ENCODE measurements around the gene FGFR2.
"Not testable (repeated sequence)": the region's sequence is repeated elsewhere in the genome, so short reads cannot be mapped to it uniquely, and the experiment has no call there.

Gene FGFR2

GRCh38 chr10:121526801-121527221 is 71.4 kb downstream of the FGFR2 start:
- no peak for DNase-seq
- no peaks in the 10 kb centered on the region for H3K4me1 ChIP-seq (ENCODE audit: control insufficient read depth, insufficient read depth, low read length, poor library complexity, severe bottlenecking)
- H3K27me3 ChIP-seq (replicated peaks; ENCODE audit: control insufficient read depth, insufficient read depth, low read length, poor library complexity, severe bottlenecking): no peaks in the 10 kb centered on the region
- no peak overlapping the region for H3K4me3 ChIP-seq (ENCODE audit: insufficient read depth, low read depth, low read length, poor library complexity, severe bottlenecking)
- no peak overlapping the region for H3K27ac ChIP-seq (ENCODE audit: insufficient read depth, low read length, poor library complexity, severe bottlenecking)
- H3K9me3 ChIP-seq (ENCODE audit: control insufficient read depth, low read length): no peaks in the 10 kb centered on the region
- H3K36me3 ChIP-seq (ENCODE audit: control insufficient read depth, insufficient read depth, low read length): no peaks in the 10 kb centered on the region

GRCh38 chr10:121526135-121526790 is 72.0 kb downstream of the FGFR2 start:
- Histone ChIP-seq H3K27me3 (replicated peaks; ENCODE audit: control insufficient read depth, insufficient read depth, low read length, poor library complexity, severe bottlenecking) (no peaks in the 10 kb centered on the region), H3K4me3 (ENCODE audit: insufficient read depth, low read depth, low read length, poor library complexity, severe bottlenecking) (no peak overlapping the region), H3K36me3 (ENCODE audit: control insufficient read depth, insufficient read depth, low read length) (no peaks in the 10 kb centered on the region), H3K9me3 (ENCODE audit: control insufficient read depth, low read length) (no peaks in the 10 kb centered on the region), H3K27ac (ENCODE audit: insufficient read depth, low read length, poor library complexity, severe bottlenecking) (no peak overlapping the region), H3K4me1 (ENCODE audit: control insufficient read depth, insufficient read depth, low read length, poor library complexity, severe bottlenecking) (no peaks in the 10 kb centered on the region)
- no peak for DNase-seq

- Histone ChIP-seq H3K36me3 (ENCODE audit: control insufficient read depth, insufficient read depth, low read length) (no peaks in the 10 kb centered on the region), H3K4me1 (ENCODE audit: control insufficient read depth, insufficient read depth, low read length, poor library complexity, severe bottlenecking) (no peaks in the 10 kb centered on the region), H3K27me3 (replicated peaks; ENCODE audit: control insufficient read depth, insufficient read depth, low read length, poor library complexity, severe bottlenecking) (no peaks in the 10 kb centered on the region), H3K27ac (ENCODE audit: insufficient read depth, low read length, poor library complexity, severe bottlenecking) (no peak overlapping the region), H3K9me3 (ENCODE audit: control insufficient read depth, low read length) (no peaks in the 10 kb centered on the region), H3K4me3 (ENCODE audit: insufficient read depth, low read depth, low read length, poor library complexity, severe bottlenecking) (no peak overlapping the region)
- DNase-seq: no peak
These were observed 72.8 kb downstream of the FGFR2 start for GRCh38 chr10:121525251-121526134.

- no peak for DNase-seq
- no peaks in the 10 kb centered on the region for H3K27me3 ChIP-seq (replicated peaks; ENCODE audit: control insufficient read depth, insufficient read depth, low read length, poor library complexity, severe bottlenecking)
- no peak overlapping the region for H3K4me3 ChIP-seq (ENCODE audit: insufficient read depth, low read depth, low read length, poor library complexity, severe bottlenecking)
- H3K36me3 ChIP-seq (ENCODE audit: control insufficient read depth, insufficient read depth, low read length): no peaks in the 10 kb centered on the region
- H3K9me3 ChIP-seq (ENCODE audit: control insufficient read depth, low read length): no peaks in the 10 kb centered on the region
- H3K27ac ChIP-seq (ENCODE audit: insufficient read depth, low read length, poor library complexity, severe bottlenecking): no peak overlapping the region
- no peaks in the 10 kb centered on the region for H3K4me1 ChIP-seq (ENCODE audit: control insufficient read depth, insufficient read depth, low read length, poor library complexity, severe bottlenecking)
These were observed 74.0 kb downstream of the FGFR2 start for GRCh38 chr10:121524157-121524817.

GRCh38 chr10:121522831-121523230 is 75.4 kb downstream of the FGFR2 start:
- no peaks in the 10 kb centered on the region for H3K9me3 ChIP-seq (ENCODE audit: control insufficient read depth, low read length)
- H3K4me3 ChIP-seq (ENCODE audit: insufficient read depth, low read depth, low read length, poor library complexity, severe bottlenecking): no peak overlapping the region
- H3K4me1 ChIP-seq (ENCODE audit: control insufficient read depth, insufficient read depth, low read length, poor library complexity, severe bottlenecking): no peaks in the 10 kb centered on the region
- no peak overlapping the region for H3K27ac ChIP-seq (ENCODE audit: insufficient read depth, low read length, poor library complexity, severe bottlenecking)
- no peaks in the 10 kb centered on the region for H3K36me3 ChIP-seq (ENCODE audit: control insufficient read depth, insufficient read depth, low read length)
- no peaks in the 10 kb centered on the region for H3K27me3 ChIP-seq (replicated peaks; ENCODE audit: control insufficient read depth, insufficient read depth, low read length, poor library complexity, severe bottlenecking)
- DNase-seq: no peak

- Histone ChIP-seq H3K4me1 (ENCODE audit: control insufficient read depth, insufficient read depth, low read length, poor library complexity, severe bottlenecking) (no peaks in the 10 kb centered on the region), H3K9me3 (ENCODE audit: control insufficient read depth, low read length) (no peaks in the 10 kb centered on the region), H3K27ac (ENCODE audit: insufficient read depth, low read length, poor library complexity, severe bottlenecking) (no peak overlapping the region), H3K36me3 (ENCODE audit: control insufficient read depth, insufficient read depth, low read length) (no peaks in the 10 kb centered on the region), H3K27me3 (replicated peaks; ENCODE audit: control insufficient read depth, insufficient read depth, low read length, poor library complexity, severe bottlenecking) (no peaks in the 10 kb centered on the region), H3K4me3 (ENCODE audit: insufficient read depth, low read depth, low read length, poor library complexity, severe bottlenecking) (no peak overlapping the region)
- no peak for DNase-seq
These were observed 76.3 kb downstream of the FGFR2 start for GRCh38 chr10:121521794-121522556.

- not testable (repeated sequence) for H3K9me3 ChIP-seq (ENCODE audit: control insufficient read depth, low read length); DNase-seq; H3K27me3 ChIP-seq (replicated peaks; ENCODE audit: control insufficient read depth, insufficient read depth, low read length, poor library complexity, severe bottlenecking); H3K4me1 ChIP-seq (ENCODE audit: control insufficient read depth, insufficient read depth, low read length, poor library complexity, severe bottlenecking); H3K36me3 ChIP-seq (ENCODE audit: control insufficient read depth, insufficient read depth, low read length); H3K4me3 ChIP-seq (ENCODE audit: insufficient read depth, low read depth, low read length, poor library complexity, severe bottlenecking); H3K27ac ChIP-seq (ENCODE audit: insufficient read depth, low read length, poor library complexity, severe bottlenecking)
These were observed 77.7 kb downstream of the FGFR2 start for GRCh38 chr10:121520526-121520925.

GRCh38 chr10:121519901-121520493 is 78.2 kb downstream of the FGFR2 start:
- H3K9me3 ChIP-seq (ENCODE audit: control insufficient read depth, low read length): no peaks in the 10 kb centered on the region
- H3K36me3 ChIP-seq (ENCODE audit: control insufficient read depth, insufficient read depth, low read length): no peaks in the 10 kb centered on the region
- H3K27ac ChIP-seq (ENCODE audit: insufficient read depth, low read length, poor library complexity, severe bottlenecking): no peak overlapping the region
- H3K27me3 ChIP-seq (replicated peaks; ENCODE audit: control insufficient read depth, insufficient read depth, low read length, poor library complexity, severe bottlenecking): no peaks in the 10 kb centered on the region
- H3K4me1 ChIP-seq (ENCODE audit: control insufficient read depth, insufficient read depth, low read length, poor library complexity, severe bottlenecking): no peaks in the 10 kb centered on the region
- no peak for DNase-seq
- no peak overlapping the region for H3K4me3 ChIP-seq (ENCODE audit: insufficient read depth, low read depth, low read length, poor library complexity, severe bottlenecking)

- Histone ChIP-seq H3K4me1 (ENCODE audit: control insufficient read depth, insufficient read depth, low read length, poor library complexity, severe bottlenecking) (no peaks in the 10 kb centered on the region), H3K9me3 (ENCODE audit: control insufficient read depth, low read length) (no peaks in the 10 kb centered on the region)
- no peak for DNase-seq
These were observed 78.8 kb downstream of the FGFR2 start for GRCh38 chr10:121519411-121519810.

More at GRCh38 chr10:121519411-121519810, 78.8 kb downstream of the FGFR2 start:
- Histone ChIP-seq H3K4me3 (ENCODE audit: insufficient read depth, low read depth, low read length, poor library complexity, severe bottlenecking) (no peak overlapping the region), H3K27me3 (replicated peaks; ENCODE audit: control insufficient read depth, insufficient read depth, low read length, poor library complexity, severe bottlenecking) (no peaks in the 10 kb centered on the region), H3K36me3 (ENCODE audit: control insufficient read depth, insufficient read depth, low read length) (no peaks in the 10 kb centered on the region), H3K27ac (ENCODE audit: insufficient read depth, low read length, poor library complexity, severe bottlenecking) (no peak overlapping the region)

All from effector memory CD4-positive, alpha-beta T cell (primary cell).